Amniotic stem cell (primary cell): Measurements from ENCODE around the gene ZNF680.
"Not testable (repeated sequence)": the region's sequence is repeated elsewhere in the genome, so short reads cannot be mapped to it uniquely, and the experiment has no call there.

Experiments
- DNase-seq: peaks from one replicate; lab custom pipeline; 2025; lab: John Stamatoyannopoulos, UW

Gene ZNF680

GRCh38 chr7:64555046-64555445 is 7.8 kb downstream of the ZNF680 start:
- no peak for DNase-seq

GRCh38 chr7:64554188-64554587 is 8.7 kb downstream of the ZNF680 start:
- not testable (repeated sequence) for DNase-seq

DNA sequence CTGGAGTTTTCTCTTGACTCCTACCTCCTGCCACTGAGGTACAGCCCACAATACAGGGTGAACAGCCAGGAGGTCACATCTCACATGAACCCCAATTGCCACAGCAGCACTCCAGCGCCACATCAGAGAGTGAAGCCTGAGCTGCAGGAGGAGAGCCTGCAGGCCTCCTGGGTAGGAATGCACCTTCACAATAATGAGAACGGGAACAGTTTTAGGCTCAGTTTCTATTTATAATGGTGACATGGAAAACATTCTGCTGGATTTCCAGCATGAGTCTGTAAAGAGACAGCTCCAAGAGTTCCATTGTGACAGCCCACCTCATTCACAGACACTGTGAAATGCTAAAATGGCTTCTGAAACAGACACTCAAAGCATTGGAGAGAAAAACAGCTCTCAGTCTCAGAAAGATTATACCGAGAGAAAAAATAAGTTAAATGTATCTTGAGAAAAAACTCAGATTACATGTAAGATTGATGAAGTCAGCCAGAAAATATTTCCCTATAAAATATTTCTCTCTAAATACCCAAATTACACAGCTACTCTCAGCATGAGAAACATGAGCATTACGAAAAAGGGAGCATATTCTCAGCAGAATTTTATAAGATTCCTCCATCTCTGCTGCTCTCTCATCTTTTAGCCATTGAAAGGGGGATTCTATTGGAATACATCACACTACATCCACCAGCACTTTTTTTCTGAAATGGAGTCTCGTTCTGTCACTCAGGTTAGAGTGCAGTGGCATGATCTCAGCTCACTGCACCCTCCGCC is 11.3 kb downstream of the ZNF680 start:
- DNase-seq = no peak

DNA sequence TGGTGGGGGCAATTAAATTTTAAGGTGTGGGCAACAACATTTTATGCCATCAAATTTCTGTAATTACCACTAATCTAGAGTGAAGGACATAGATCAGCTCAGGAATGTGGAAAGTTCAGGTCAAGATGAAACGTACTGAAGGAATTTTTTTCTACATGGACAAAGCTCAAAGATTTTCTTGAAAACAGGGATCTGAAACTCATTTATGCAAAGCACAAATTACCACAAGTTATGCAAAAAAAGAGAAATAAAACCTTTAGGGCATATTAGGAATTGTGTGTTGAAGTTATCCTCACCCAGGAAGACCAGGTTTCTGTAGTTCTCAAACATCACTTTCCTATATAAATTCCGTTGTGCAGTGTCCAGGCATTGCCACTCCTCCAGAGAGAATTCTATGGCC is 18.9 kb downstream of the ZNF680 start:
- no peak for DNase-seq

DNA sequence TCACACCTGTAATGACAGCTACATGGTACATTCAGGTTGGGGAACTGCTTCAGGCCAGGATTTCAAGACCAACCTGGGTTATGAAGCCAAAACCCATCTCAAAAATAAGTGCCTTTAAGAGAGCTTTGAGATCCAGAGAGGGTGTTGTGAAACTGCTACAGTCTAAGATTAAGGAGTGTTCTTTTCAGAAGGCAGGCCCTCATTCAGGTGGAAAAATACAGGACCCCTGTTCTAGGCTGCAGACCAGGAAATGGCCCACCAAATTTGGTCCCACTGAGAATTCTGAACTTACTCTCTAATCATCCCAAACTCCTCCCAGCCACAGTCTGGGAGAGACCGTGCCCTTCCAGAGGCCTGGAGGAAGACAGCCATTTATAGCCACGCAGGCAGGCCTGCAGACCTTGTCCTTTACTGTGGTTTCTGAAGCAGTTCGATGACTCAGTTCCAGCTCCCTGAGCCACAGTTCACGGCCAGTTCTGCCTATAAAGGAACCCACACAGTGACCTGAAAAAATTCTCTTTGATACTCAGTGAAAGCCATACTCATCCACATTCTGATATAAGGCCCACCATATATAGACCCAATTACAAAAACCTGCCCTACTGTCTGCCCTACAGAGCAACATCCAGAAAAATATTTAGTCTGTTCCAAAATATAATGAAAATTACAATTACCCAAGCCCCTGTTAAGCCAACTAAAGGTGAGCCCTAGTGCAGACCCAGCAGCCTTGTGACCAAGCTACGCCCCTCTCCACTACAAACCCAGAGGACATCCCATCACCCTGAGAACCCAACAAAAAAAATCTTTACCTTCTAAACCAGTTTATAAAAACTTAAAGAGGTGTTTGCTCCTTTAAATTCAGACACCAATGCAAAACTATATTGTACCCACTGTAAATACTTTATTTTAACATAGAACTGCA is 21.2 kb downstream of the ZNF680 start:
- no peak for DNase-seq

GRCh38 chr7:64533756-64534155 is 29.1 kb downstream of the ZNF680 start:
- no peak for DNase-seq

GRCh38 chr7:64528770-64529169 is 34.1 kb downstream of the ZNF680 start:
- no peak for DNase-seq

DNA sequence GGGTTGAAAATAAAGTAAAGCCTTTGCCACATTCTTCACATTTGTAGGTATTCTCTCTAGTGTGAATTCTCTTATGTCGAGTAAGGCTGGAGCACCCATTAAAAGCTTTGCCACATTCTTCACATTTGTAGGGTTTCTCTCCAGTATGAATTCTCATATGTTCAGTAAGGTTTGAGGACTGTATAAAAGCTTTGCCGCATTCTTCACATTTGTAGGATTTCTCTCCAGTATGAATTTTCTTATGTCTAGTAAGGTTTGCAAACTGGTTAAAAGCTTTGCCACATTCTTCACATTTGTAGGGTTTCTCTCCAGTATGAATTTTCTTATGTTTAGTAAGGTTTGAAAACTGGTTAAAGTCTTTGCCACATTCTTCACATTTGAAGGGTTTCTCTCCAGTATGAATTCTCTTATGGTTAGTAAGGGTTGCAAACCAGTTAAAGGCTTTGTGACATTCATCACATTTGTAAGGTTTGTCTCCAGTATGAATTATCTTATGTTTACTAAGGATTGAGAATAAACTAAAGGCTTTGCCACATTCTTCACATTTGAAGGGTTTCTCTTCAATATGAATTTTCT is 41.4 kb downstream of the ZNF680 start:
- no peak for DNase-seq

DNA sequence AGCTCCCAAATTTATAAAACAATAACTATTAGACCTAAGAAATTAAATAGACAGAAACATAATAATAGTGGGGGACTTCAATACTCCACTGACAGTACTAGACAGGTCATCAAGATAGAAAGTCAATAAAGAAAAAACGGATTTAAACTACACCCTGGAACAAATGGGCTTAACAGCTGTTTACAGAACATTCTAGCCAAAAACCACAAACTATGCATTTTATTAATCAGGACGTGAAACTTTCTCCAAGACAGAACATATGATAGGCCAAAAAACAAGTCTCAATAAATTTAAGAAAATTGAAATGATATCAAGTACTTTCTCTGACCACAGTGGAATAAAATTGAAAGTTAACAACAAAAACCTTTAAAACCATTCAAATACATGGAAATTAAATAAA is 46.4 kb downstream of the ZNF680 start:
- DNase-seq = no peak

- DNase-seq = no peak
These were observed 47.1 kb downstream of the ZNF680 start for GRCh38 chr7:64515781-64516180.

DNA sequence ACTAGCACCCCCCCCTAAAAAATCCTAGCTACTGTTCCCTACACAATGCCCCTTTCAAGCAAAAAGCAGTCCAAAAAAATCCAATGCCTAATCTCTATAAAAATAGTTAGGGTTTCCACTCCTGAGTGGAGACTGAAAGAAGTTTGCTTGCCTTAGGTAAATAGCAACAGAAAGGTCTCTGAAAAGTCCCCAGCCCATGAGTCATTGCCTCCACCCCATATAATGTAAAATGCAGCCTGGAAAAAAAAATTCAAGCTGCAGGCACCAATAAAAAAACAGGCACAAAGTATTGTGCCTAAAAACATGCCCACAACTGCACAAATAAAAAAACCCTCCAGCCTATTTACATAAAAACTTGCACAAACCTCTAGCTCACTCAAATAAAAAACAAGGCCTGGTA is 47.5 kb downstream of the ZNF680 start:
- no peak for DNase-seq

- no peak for DNase-seq
These were observed 53.3 kb downstream of the ZNF680 start for GRCh38 chr7:64509583-64509982.

- no peak for DNase-seq
These were observed 58.2 kb downstream of the ZNF680 start for GRCh38 chr7:64504581-64505120.

- DNase-seq = no peak
These were observed 64.6 kb downstream of the ZNF680 start for GRCh38 chr7:64498270-64498669.

GRCh38 chr7:64494912-64495461 is 67.9 kb downstream of the ZNF680 start:
- DNase-seq = no peak

GRCh38 chr7:64485623-64486022 is 77.2 kb downstream of the ZNF680 start:
- no peak for DNase-seq
